PC-3 (cell line): ENCODE data around the gene CSNK2A2. TPM values are rescaled to one million over a fixed set of nuclear protein-coding genes. Genes with fewer than 3 reads are reported as not detected.

ENCODE experiments used
- ATAC-seq: fragments of 200-7000 bp; cut with Tn5 transposase; 2 replicates; pipeline ENCODE4 v1.9.1; 2020; ENCODE audit warnings: mild to moderate bottlenecking, moderate library complexity
- BruUV-seq: library from RNA; stranded (reverse); fragments of 400-500 nt; replicated peaks from 2 replicates; lab custom pipeline; 2021; lab: Mats Ljungman, UMichigan
- CTCF ChIA-PET: fragments of 300-600 bp; sonication (Branson Sonifier 250); formaldehyde crosslinking; loops from one replicate; lab custom pipeline; 2022; ENCODE audit warnings: antibody characterized with exemption; lab: Charles Lee
- POLR2A ChIA-PET: fragments of 300-600 bp; sonication (Branson Sonifier 250); formaldehyde crosslinking; loops from one replicate; lab custom pipeline; 2022; ENCODE audit warnings: antibody characterized with exemption; ENCODE audit not compliant: unreplicated experiment; lab: Charles Lee
- DNase-seq: peaks from one replicate; pipeline ENCODE4 v3.0.0-alpha.2; 2015
- H2AFZ ChIP-seq: fragments of 300-600 bp; sonication (generic); 2 replicates; pipeline ENCODE4 v1.6.0; 2016; ENCODE audit warnings: antibody characterized with exemption, low read length
- H3F3A ChIP-seq: fragments of 300-600 bp; sonication (generic); one replicate; pipeline ENCODE4 v1.6.0; 2017; ENCODE audit warnings: antibody characterized with exemption, low read length, control low read depth, mild to moderate bottlenecking; ENCODE audit not compliant: unreplicated experiment
- H3K27ac ChIP-seq: fragments of 300-600 bp; sonication (generic); 2 replicates; pipeline ENCODE4 v1.5.1; 2016; ENCODE audit warnings: mild to moderate bottlenecking, low read length
- H3K27me3 ChIP-seq: fragments of 300-600 bp; sonication (generic); 2 replicates; pipeline ENCODE4 v1.6.1; 2016; ENCODE audit warnings: low read length, mixed read lengths
- H3K36me3 ChIP-seq: fragments of 300-600 bp; sonication (generic); 2 replicates; pipeline ENCODE4 v1.6.1; 2016; ENCODE audit warnings: low read depth, mixed run types, low read length, mixed read lengths
- H3K4me1 ChIP-seq: fragments of 300-600 bp; sonication (generic); 2 replicates; pipeline ENCODE4 v1.5.1; 2016; ENCODE audit warnings: low read length; ENCODE audit not compliant: insufficient read depth
- H3K4me2 ChIP-seq: fragments of 300-600 bp; sonication (generic); 2 replicates; pipeline ENCODE4 v1.6.0; 2016; ENCODE audit warnings: low read length
- H3K4me3 ChIP-seq: fragments of 300-600 bp; sonication (generic); 2 replicates; pipeline ENCODE4 v1.5.1; 2016; ENCODE audit warnings: mild to moderate bottlenecking, low read length, mixed read lengths
- H3K79me2 ChIP-seq: fragments of 300-600 bp; sonication (generic); 2 replicates; pipeline ENCODE4 v1.6.1; 2017; ENCODE audit warnings: low read length, mixed read lengths
- H3K9ac ChIP-seq: fragments of 300-600 bp; sonication (generic); 2 replicates; pipeline ENCODE4 v1.6.0; 2016; ENCODE audit warnings: mild to moderate bottlenecking, low read length
- H3K9me2 ChIP-seq: fragments of 300-600 bp; sonication (generic); replicated peaks from 2 replicates; pipeline ENCODE4 v1.6.1; 2016; ENCODE audit warnings: mixed run types, low read length, mixed read lengths
- H3K9me3 ChIP-seq: fragments of 300-600 bp; sonication (generic); 2 replicates; pipeline ENCODE4 v1.6.1; 2016; ENCODE audit warnings: low read length, mixed read lengths
- H4K20me1 ChIP-seq: fragments of 300-600 bp; sonication (generic); 2 replicates; pipeline ENCODE4 v1.6.1; 2016; ENCODE audit warnings: low read length, mixed read lengths
- EZH2 ChIP-seq: fragments of 300-600 bp; sonication (generic); IDR thresholded peaks from one replicate; pipeline ENCODE4 v1.6.1; 2017; ENCODE audit warnings: antibody characterized with exemption, mild to moderate bottlenecking, low read length; ENCODE audit not compliant: unreplicated experiment
- EZH2phosphoT487 ChIP-seq: fragments of 300-600 bp; sonication (generic); IDR thresholded peaks from 2 replicates; pipeline ENCODE4 v1.6.1; 2018; ENCODE audit warnings: mild to moderate bottlenecking, antibody characterized with exemption, low read length, borderline replicate concordance
- intact Hi-C: fragments of 100-400 bp; cut with micrococcal nuclease; formaldehyde crosslinking; loops from 2 replicates; pipeline ENCODE4 v1.9.0; 2023
- total RNA-seq: library from RNA; depleted of rRNA; stranded (reverse); fragments of >200 nt; gene quantifications from 2 replicates; pipeline ENCODE4 v1.2.3, GENCODE V29; 2014
- TF ChIP-seq, protein P1 (sequence below): fragments of 300-600 bp; sonication (generic); conservative IDR thresholded peaks from 2 replicates; pipeline ENCODE4 v1.5.1; 2017; ENCODE audit warnings: antibody characterized with exemption, low read depth, mild to moderate bottlenecking, low read length

The CSNK2A2 gene
- total RNA-seq, 1 experiment from 2014 or later: 14.2 TPM

DNA sequence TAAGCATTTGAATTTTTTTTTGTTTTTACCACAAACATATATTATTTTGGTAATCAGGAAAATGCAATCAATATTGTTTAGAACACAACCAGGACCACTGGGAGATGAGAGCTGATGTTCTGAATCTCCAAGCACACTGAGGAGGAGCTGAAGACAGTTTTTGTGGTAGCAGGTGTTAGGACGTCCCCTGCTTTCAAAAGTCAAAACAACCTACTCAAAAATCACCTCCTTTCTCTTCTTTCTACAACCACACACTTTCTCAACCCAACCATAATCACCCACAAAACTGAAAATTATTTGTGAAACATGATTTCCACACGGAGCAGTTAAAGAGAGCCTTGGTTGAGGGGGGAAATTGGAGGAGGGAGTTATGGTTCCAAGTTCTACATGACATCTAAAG lies 42.1 kb downstream of the CSNK2A2 start:
- intact Hi-C loops: no loop called here
- no peak overlapping the region for H3K9ac ChIP-seq
- no peak overlapping the region for H2AFZ ChIP-seq
- H3K27ac ChIP-seq: no peak overlapping the region
- no peaks in the 10 kb centered on the region for H3K4me1 ChIP-seq
- H3F3A ChIP-seq: no peaks in the 10 kb centered on the region
- H4K20me1 ChIP-seq: no peaks in the 10 kb centered on the region
- H3K27me3 ChIP-seq: no peaks in the 10 kb centered on the region
- DNase-seq (no peak), ATAC-seq (no peak)
- H3K4me2 ChIP-seq: no peak overlapping the region
- no peak overlapping the region for H3K4me3 ChIP-seq
- CTCF ChIA-PET: no interaction called here
- H3K9me2 ChIP-seq: no peaks in the 10 kb centered on the region
- no peak for TF ChIP-seq EZH2
- no peaks in the 10 kb centered on the region for H3K79me2 ChIP-seq
- H3K36me3 ChIP-seq: no peaks in the 10 kb centered on the region
- H3K9me3 ChIP-seq: no peaks in the 10 kb centered on the region
- POLR2A ChIA-PET: no interaction called here
- no TSS peak for BruUV-seq

DNA sequence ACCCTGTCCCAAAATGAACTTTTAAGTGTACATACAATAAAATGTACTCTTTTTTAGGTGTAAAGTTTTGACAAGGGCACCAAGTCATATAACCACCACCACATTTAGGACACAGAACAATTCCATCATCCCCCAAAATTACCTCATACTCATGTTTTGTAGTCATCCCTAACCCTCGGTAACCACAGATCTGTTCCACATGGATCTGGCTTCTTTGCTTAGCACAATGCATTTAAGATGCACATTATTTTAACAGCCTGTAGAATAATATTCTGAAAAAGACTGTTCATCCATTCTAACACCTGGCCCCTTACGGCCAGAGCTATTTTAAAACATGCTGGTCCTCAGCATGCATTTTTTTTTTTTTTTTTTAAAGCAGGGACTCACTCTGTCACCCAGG lies 43.6 kb downstream of the CSNK2A2 start:
- H3K79me2 ChIP-seq: no peaks in the 10 kb centered on the region
- TF ChIP-seq EZH2 (no peak), EZH2phosphoT487 (no peak)
- TF ChIP-seq, protein P1, sequence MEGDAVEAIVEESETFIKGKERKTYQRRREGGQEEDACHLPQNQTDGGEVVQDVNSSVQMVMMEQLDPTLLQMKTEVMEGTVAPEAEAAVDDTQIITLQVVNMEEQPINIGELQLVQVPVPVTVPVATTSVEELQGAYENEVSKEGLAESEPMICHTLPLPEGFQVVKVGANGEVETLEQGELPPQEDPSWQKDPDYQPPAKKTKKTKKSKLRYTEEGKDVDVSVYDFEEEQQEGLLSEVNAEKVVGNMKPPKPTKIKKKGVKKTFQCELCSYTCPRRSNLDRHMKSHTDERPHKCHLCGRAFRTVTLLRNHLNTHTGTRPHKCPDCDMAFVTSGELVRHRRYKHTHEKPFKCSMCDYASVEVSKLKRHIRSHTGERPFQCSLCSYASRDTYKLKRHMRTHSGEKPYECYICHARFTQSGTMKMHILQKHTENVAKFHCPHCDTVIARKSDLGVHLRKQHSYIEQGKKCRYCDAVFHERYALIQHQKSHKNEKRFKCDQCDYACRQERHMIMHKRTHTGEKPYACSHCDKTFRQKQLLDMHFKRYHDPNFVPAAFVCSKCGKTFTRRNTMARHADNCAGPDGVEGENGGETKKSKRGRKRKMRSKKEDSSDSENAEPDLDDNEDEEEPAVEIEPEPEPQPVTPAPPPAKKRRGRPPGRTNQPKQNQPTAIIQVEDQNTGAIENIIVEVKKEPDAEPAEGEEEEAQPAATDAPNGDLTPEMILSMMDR: no peak
- ATAC-seq (no peak), DNase-seq (no peak)
- ChIA-PET CTCF (no interaction called here), POLR2A (interaction anchor here (0.6 kb wide), 1 partner anchor 141 kb away, joined by 5 read pairs; no protein-coding TSS in a partner anchor)
- no peaks in the 10 kb centered on the region for H4K20me1 ChIP-seq
- no TSS peak for BruUV-seq
- H3K27me3 ChIP-seq: no peaks in the 10 kb centered on the region
- no peaks in the 10 kb centered on the region for H3K9me3 ChIP-seq
- H3K36me3 ChIP-seq: no peaks in the 10 kb centered on the region
- H3K9me2 ChIP-seq: no peaks in the 10 kb centered on the region
- no peaks in the 10 kb centered on the region for H3K4me1 ChIP-seq
- no peak overlapping the region for H2AFZ ChIP-seq
- H3K4me2 ChIP-seq: no peak overlapping the region
- intact Hi-C loops: no loop called here
- H3K9ac ChIP-seq: no peak overlapping the region
- H3F3A ChIP-seq: no peaks in the 10 kb centered on the region
- no peak overlapping the region for H3K27ac ChIP-seq
- no peak overlapping the region for H3K4me3 ChIP-seq

DNA sequence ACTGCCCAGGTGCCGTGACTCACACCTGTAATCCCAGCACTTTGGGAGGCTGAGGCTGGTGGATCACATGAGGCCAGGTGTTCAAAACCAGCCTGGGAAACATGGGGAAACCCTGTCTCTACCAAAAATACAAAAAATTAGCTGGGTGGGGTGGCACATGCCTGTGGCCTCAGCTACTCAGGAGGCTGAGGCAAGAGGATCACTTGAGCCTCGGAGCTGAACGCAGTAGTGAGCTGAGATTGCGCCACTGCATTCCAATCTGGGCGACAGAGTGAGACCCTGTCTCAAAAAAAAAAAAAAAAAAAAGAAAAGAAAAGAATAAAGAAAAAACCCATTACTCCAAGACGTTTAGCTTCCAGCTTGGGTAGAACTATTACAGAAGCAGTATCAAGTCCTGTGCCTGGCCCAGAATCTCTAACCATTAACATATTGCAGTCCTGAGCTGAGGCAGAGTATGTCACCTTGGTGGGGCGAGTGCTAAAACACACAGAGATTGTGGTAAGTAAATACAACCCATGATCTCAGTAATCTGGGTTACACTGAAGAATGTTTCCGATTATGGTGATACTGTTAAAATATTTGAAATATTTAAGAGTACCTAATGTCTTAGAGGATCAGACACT lies 45.5 kb downstream of the CSNK2A2 start:
- POLR2A ChIA-PET: interaction anchor here (0.7 kb wide), 1 partner anchor 1490 kb away, joined by 21 read pairs; no protein-coding TSS in a partner anchor
- Histone ChIP-seq H3K27me3 (no peaks in the 10 kb centered on the region), H3K4me2 (no peak overlapping the region), H2AFZ (no peak overlapping the region), H3K4me3 (no peak overlapping the region), H3K4me1 (no peaks in the 10 kb centered on the region), H3K9me3 (no peaks in the 10 kb centered on the region), H3F3A (no peaks in the 10 kb centered on the region), H3K27ac (no peak overlapping the region), H3K79me2 (no peaks in the 10 kb centered on the region), H4K20me1 (no peaks in the 10 kb centered on the region), H3K36me3 (no peaks in the 10 kb centered on the region), H3K9ac (no peak overlapping the region), H3K9me2 (no peaks in the 10 kb centered on the region)
- CTCF ChIA-PET: interaction anchor here (0.6 kb wide), 1 partner anchor 11 kb away, joined by 9 read pairs; no protein-coding TSS in a partner anchor
- intact Hi-C loops: no loop called here
- TF ChIP-seq, protein P1: no peak
- TF ChIP-seq EZH2 (no peak), EZH2phosphoT487 (no peak)
- no peak for ATAC-seq
- BruUV-seq: no TSS peak
- DNase-seq: no peak
